Mesendoderm (in vitro differentiated cells): ENCODE results near the gene SOX6.

Source experiments
- DNase-seq: peaks from one replicate; pipeline ENCODE4 v3.0.0; 2013
- H2AK5ac ChIP-seq: 2 replicates; pipeline ENCODE4 v1.6.1; 2013; ENCODE audit warnings: low read length, inconsistent platforms
- H2BK120ac ChIP-seq: 2 replicates; pipeline ENCODE4 v1.6.1; 2013; ENCODE audit warnings: low read depth, mild to moderate bottlenecking, low read length, moderate library complexity, mixed read lengths
- H2BK15ac ChIP-seq: replicated peaks from 2 replicates; pipeline ENCODE4 v1.6.1; 2013; ENCODE audit warnings: low read depth, mild to moderate bottlenecking, moderate library complexity
- H2BK5ac ChIP-seq: 2 replicates; pipeline ENCODE4 v1.6.1; 2013; ENCODE audit warnings: low read length, inconsistent platforms
- H3K18ac ChIP-seq: 2 replicates; pipeline ENCODE4 v1.6.1; 2013; ENCODE audit warnings: mild to moderate bottlenecking, low read length, mixed read lengths
- H3K23ac ChIP-seq: one replicate; pipeline ENCODE4 v1.6.1; 2013; ENCODE audit warnings: low read length
- H3K27ac ChIP-seq: 2 replicates; pipeline ENCODE4 v1.5.1; 2013; ENCODE audit warnings: low read depth, mild to moderate bottlenecking, inconsistent platforms, low read length, moderate library complexity
- H3K27me3 ChIP-seq: 2 replicates; pipeline ENCODE4 v1.6.1; 2013; ENCODE audit warnings: low read length, control low read depth, mild to moderate bottlenecking, inconsistent platforms; ENCODE audit not compliant: insufficient read depth, poor library complexity
- H3K36me3 ChIP-seq: 2 replicates; pipeline ENCODE4 v1.6.1; 2013; ENCODE audit warnings: low read length, inconsistent platforms; ENCODE audit not compliant: control insufficient read depth, insufficient read depth
- H3K4ac ChIP-seq: one replicate; pipeline ENCODE4 v1.6.1; 2013; ENCODE audit warnings: low read depth, mild to moderate bottlenecking, low read length, moderate library complexity
- H3K4me1 ChIP-seq: 2 replicates; pipeline ENCODE4 v1.6.1; 2013; ENCODE audit warnings: low read depth, low read length, inconsistent platforms; ENCODE audit not compliant: control insufficient read depth
- H3K4me2 ChIP-seq: 2 replicates; pipeline ENCODE4 v1.6.1; 2013; ENCODE audit warnings: low read length
- H3K4me3 ChIP-seq: 2 replicates; pipeline ENCODE4 v1.5.1; 2013; ENCODE audit warnings: mild to moderate bottlenecking, low read length
- H3K56ac ChIP-seq: one replicate; pipeline ENCODE4 v1.6.1; 2013; ENCODE audit warnings: low read length
- H3K79me1 ChIP-seq: 2 replicates; pipeline ENCODE4 v1.6.1; 2013; ENCODE audit warnings: low read length, inconsistent platforms
- H3K79me2 ChIP-seq: 2 replicates; pipeline ENCODE4 v1.6.1; 2013; ENCODE audit warnings: mild to moderate bottlenecking, low read length; ENCODE audit not compliant: control insufficient read depth, insufficient read depth
- H3K9ac ChIP-seq: 2 replicates; pipeline ENCODE4 v1.6.1; 2013; ENCODE audit warnings: low read length, inconsistent platforms
- H4K5ac ChIP-seq: one replicate; pipeline ENCODE4 v1.6.1; 2013; ENCODE audit warnings: low read length
- H4K8ac ChIP-seq: one replicate; pipeline ENCODE4 v1.6.1; 2013; ENCODE audit warnings: low read depth, mild to moderate bottlenecking, control low read depth, low read length, moderate library complexity
- WGBS: extraction: QIAGEN DNeasy Blood & Tissue Kit; methylation state at CpG from one replicate; pipeline ENCODE4 v1.1.7; 2013; ENCODE audit warnings: low lambda C conversion rate, missing lambda C conversion rate; ENCODE audit not compliant: insufficient coverage; ENCODE audit errors: extremely low coverage; 5-methylcytosine and 5-hydroxymethylcytosine counted together

Gene SOX6

GRCh38 chr11:16278273-16278672 lies 78.1 kb downstream of the SOX6 start:
- Histone ChIP-seq H2BK15ac (no peak overlapping the region), H3K27ac (no peak overlapping the region), H3K27me3 (no peaks in the 10 kb centered on the region), H2BK120ac (no peak overlapping the region), H3K4me1 (no peaks in the 10 kb centered on the region), H2AK5ac (no peak overlapping the region), H3K79me2 (no peaks in the 10 kb centered on the region), H3K4me2 (no peak overlapping the region), H4K5ac (no peak overlapping the region), H3K9ac (no peak overlapping the region), H3K18ac (no peak overlapping the region), H3K23ac (no peak overlapping the region), H3K36me3 (no peaks in the 10 kb centered on the region), H2BK5ac (no peak overlapping the region), H3K4ac (no peak overlapping the region), H3K79me1 (no peaks in the 10 kb centered on the region), H3K56ac (no peak overlapping the region), H3K4me3 (no peak overlapping the region), H4K8ac (no peak overlapping the region)
- WGBS: no CpG with 5 or more reads among the region's 2 CpGs
- DNase-seq: no peak

- Histone ChIP-seq H2BK15ac (no peak overlapping the region), H2BK120ac (no peak overlapping the region), H3K79me2 (no peaks in the 10 kb centered on the region), H3K4me3 (no peak overlapping the region), H3K4me2 (no peak overlapping the region), H2AK5ac (no peak overlapping the region), H3K27me3 (no peaks in the 10 kb centered on the region), H3K4me1 (no peaks in the 10 kb centered on the region), H3K27ac (no peak overlapping the region), H4K8ac (no peak overlapping the region), H3K79me1 (no peaks in the 10 kb centered on the region), H3K23ac (no peak overlapping the region), H3K4ac (no peak overlapping the region), H4K5ac (no peak overlapping the region), H3K9ac (no peak overlapping the region), H2BK5ac (no peak overlapping the region), H3K18ac (no peak overlapping the region), H3K56ac (no peak overlapping the region), H3K36me3 (no peaks in the 10 kb centered on the region)
- WGBS: no CpG with 5 or more reads among the region's 2 CpGs
- no peak for DNase-seq
Measured at GRCh38 chr11:16276251-16276650, 80.1 kb downstream of the SOX6 start.

DNA sequence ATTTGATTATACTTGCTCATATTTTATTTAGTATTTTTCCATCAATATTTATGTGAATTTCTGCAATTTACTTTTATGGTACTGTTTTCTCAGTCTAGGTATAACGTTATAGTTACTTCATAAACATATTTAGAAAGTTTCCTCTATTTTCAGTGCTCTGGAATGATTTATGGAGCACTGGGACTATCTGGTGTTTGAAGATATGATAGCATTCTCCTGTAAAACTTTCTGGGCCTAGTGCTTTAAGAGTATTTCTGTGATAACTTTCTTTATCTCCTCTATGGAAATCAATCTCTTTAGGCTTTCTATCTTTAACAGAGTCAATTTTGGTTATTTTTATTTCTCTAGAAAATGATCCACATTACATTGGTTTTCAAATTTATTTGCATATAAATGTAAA lies 85.1 kb downstream of the SOX6 start:
- WGBS: no CpG with 5 or more reads among the region's 1 CpG

DNA sequence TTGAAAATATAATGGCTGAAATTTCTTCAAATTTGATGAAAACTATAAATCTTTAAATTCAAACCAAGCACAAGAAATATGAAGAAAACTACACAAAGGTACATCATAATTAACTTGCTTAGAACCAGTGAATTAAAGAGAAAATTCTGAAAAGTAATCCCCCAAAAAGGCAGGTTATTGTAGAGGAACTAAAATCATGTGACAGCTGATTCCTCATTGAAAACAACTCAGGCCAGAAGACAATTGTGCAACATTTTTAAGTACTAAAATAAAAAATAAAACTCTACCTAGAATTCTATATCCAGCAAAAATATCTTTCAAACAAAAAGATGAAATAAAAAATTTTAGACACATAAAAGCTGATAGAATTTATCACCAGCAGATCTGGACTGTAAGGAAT lies 90.3 kb downstream of the SOX6 start:
- no peak overlapping the region for H2BK5ac ChIP-seq
- H2AK5ac ChIP-seq: no peak overlapping the region
- no peaks in the 10 kb centered on the region for H3K36me3 ChIP-seq
- H2BK15ac ChIP-seq: no peak overlapping the region
- no peak overlapping the region for H3K56ac ChIP-seq
- H3K23ac ChIP-seq: no peak overlapping the region
- H3K4me3 ChIP-seq: no peak overlapping the region
- H3K79me1 ChIP-seq: no peaks in the 10 kb centered on the region
- H3K27me3 ChIP-seq: no peaks in the 10 kb centered on the region
- DNase-seq: no peak
- no peak overlapping the region for H4K8ac ChIP-seq
- no peaks in the 10 kb centered on the region for H3K4me1 ChIP-seq
- H3K9ac ChIP-seq: no peak overlapping the region
- no peak overlapping the region for H3K27ac ChIP-seq
- H3K4me2 ChIP-seq: no peak overlapping the region
- no peak overlapping the region for H2BK120ac ChIP-seq
- H3K79me2 ChIP-seq: no peaks in the 10 kb centered on the region
- no peak overlapping the region for H3K18ac ChIP-seq
- no peak overlapping the region for H3K4ac ChIP-seq
- no peak overlapping the region for H4K5ac ChIP-seq

More for the DNA sequence above, 85.1 kb downstream of the SOX6 start:
- Histone ChIP-seq H3K27ac (no peak overlapping the region), H2BK15ac (no peak overlapping the region), H4K5ac (no peak overlapping the region), H3K79me1 (no peaks in the 10 kb centered on the region), H2BK5ac (no peak overlapping the region), H2BK120ac (no peak overlapping the region), H3K4me3 (no peak overlapping the region), H3K4me1 (no peaks in the 10 kb centered on the region), H3K36me3 (no peaks in the 10 kb centered on the region), H3K4ac (no peak overlapping the region), H3K23ac (no peak overlapping the region), H3K9ac (no peak overlapping the region), H3K79me2 (no peaks in the 10 kb centered on the region), H4K8ac (no peak overlapping the region), H3K27me3 (no peaks in the 10 kb centered on the region), H3K4me2 (no peak overlapping the region), H2AK5ac (no peak overlapping the region), H3K56ac (no peak overlapping the region), H3K18ac (no peak overlapping the region)
- DNase-seq: no peak

DNA sequence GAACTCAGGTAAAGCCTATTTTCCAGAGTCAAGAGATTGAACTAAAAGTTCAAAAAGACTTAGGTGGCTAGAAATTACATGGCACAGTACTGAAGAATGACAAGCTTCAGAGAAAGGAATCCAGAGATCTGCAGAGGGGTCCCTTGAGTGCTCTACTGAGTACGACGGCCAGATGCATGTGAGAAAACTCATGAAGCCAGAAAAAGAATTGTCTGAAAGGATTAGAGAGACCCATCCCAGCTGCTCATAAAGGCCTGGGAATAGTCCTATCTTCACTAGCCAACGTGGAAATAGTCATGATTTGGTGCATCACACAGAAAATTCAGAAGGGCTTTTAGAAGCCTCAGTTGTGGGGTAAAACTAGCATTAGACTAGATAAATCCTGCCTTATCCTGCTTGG lies 91.3 kb downstream of the SOX6 start:
- no peak for DNase-seq
- H3K18ac ChIP-seq: no peak overlapping the region
- H2BK120ac ChIP-seq: no peak overlapping the region
- no peaks in the 10 kb centered on the region for H3K27me3 ChIP-seq
- no peaks in the 10 kb centered on the region for H3K36me3 ChIP-seq
- H3K4me3 ChIP-seq: no peak overlapping the region
- no peak overlapping the region for H3K56ac ChIP-seq
- no peak overlapping the region for H2AK5ac ChIP-seq
- H3K23ac ChIP-seq: no peak overlapping the region
- no peak overlapping the region for H3K9ac ChIP-seq
- H3K4me2 ChIP-seq: no peak overlapping the region
- H4K8ac ChIP-seq: no peak overlapping the region
- no peaks in the 10 kb centered on the region for H3K79me2 ChIP-seq
- H3K79me1 ChIP-seq: no peaks in the 10 kb centered on the region
- no peak overlapping the region for H2BK5ac ChIP-seq
- H3K4me1 ChIP-seq: no peaks in the 10 kb centered on the region
- H3K27ac ChIP-seq: no peak overlapping the region
- H4K5ac ChIP-seq: no peak overlapping the region
- H2BK15ac ChIP-seq: no peak overlapping the region
- no CpG with 5 or more reads among the region's 3 CpGs for WGBS
- no peak overlapping the region for H3K4ac ChIP-seq

- no peak overlapping the region for H2AK5ac ChIP-seq
- no peak overlapping the region for H3K27ac ChIP-seq
- H4K5ac ChIP-seq: no peak overlapping the region
- no peak overlapping the region for H3K4me2 ChIP-seq
- no peak overlapping the region for H3K4me3 ChIP-seq
- H3K27me3 ChIP-seq: no peaks in the 10 kb centered on the region
- no peaks in the 10 kb centered on the region for H3K4me1 ChIP-seq
- H3K56ac ChIP-seq: no peak overlapping the region
- no peaks in the 10 kb centered on the region for H3K36me3 ChIP-seq
- H3K18ac ChIP-seq: no peak overlapping the region
- H3K4ac ChIP-seq: no peak overlapping the region
- no peak overlapping the region for H4K8ac ChIP-seq
- H3K79me2 ChIP-seq: no peaks in the 10 kb centered on the region
- H3K9ac ChIP-seq: no peak overlapping the region
- no peak for DNase-seq
- H2BK5ac ChIP-seq: no peak overlapping the region
- H3K23ac ChIP-seq: no peak overlapping the region
- H2BK15ac ChIP-seq: no peak overlapping the region
- H2BK120ac ChIP-seq: no peak overlapping the region
- H3K79me1 ChIP-seq: no peaks in the 10 kb centered on the region
Measured at GRCh38 chr11:16262645-16262955, 93.7 kb downstream of the SOX6 start.
